ENCODE measurements around the gene SLC25A25. TPM values are rescaled to one million over a fixed set of nuclear protein-coding genes. Genes with fewer than 3 reads are reported as not detected.
A peak's percentile ranks its signal among the peaks of the same experiment; 100 is the strongest.

Gene SLC25A25
- total and polyA plus RNA-seq, 2 of the 8 experiments (the other 6 are each of a cell fraction or from before 2014, with no cell fraction given) = 6.5 to 18.5 TPM

GRCh38 chr9:128144239-128145181 lies 76.5 kb downstream of the SLC25A25 start:
- H3K23me2 ChIP-seq (ENCODE audit: low read depth, low read length) = no peaks in the 10 kb centered on the region
- 90% methylated on average over 22 of the region's 22 CpGs; no CpG with 5 or more reads in 1 of the 2 experiments for WGBS, 2 experiments (ENCODE audit: extremely low coverage in 1 of 2, insufficient coverage in 1 of 2, insufficient read length in 1 of 2, insufficient replicate concordance in 2 of 2, low coverage in 1 of 2, low lambda C conversion rate in 2 of 2, missing lambda C conversion rate in 1 of 2)
- no peak overlapping the region for H4K91ac ChIP-seq (replicated peaks; ENCODE audit: insufficient read length, low read length)
- H4K20me1 ChIP-seq (replicated peaks in 1 of 2; ENCODE audit: control insufficient read depth in 1 of 2, insufficient read depth in 2 of 2, low read length in 2 of 2) = no peaks in the 10 kb centered on the region
- H3K27ac ChIP-seq (ENCODE audit: low read depth, low read length) = no peak overlapping the region
- H2BK12ac ChIP-seq (ENCODE audit: low read depth, low read length) = no peak overlapping the region
- H3K79me2 ChIP-seq (ENCODE audit: control insufficient read depth in 1 of 2, insufficient read depth in 2 of 2, low read length in 2 of 2) = no peaks in the 10 kb centered on the region
- no peaks in the 10 kb centered on the region for H3K36me3 ChIP-seq (ENCODE audit: control insufficient read depth in 2 of 4, insufficient read depth in 4 of 4, low read length in 3 of 4)
- no peak for TF ChIP-seq SIN3A (conservative IDR thresholded peaks at IDR 0.05 in 1 of 2, IDR thresholded peaks at IDR 0.05 in 1 of 2; ENCODE audit: low read depth in 1 of 2, low read length in 2 of 2)
- no peak for TF ChIP-seq EP300 (IDR thresholded peaks at IDR 0.05; ENCODE audit: borderline replicate concordance in 1 of 2, low read depth in 2 of 2, low read length in 2 of 2)
- TF ChIP-seq KDM1A (IDR thresholded peaks at IDR 0.05; ENCODE audit: borderline replicate concordance, low read length) = no peak
- no peak for TF ChIP-seq SRF (IDR thresholded peaks at IDR 0.05; ENCODE audit: low read depth, low read length)
- TF ChIP-seq NRF1 (IDR thresholded peaks at IDR 0.05; ENCODE audit: low read depth, low read length) = no peak
- TF ChIP-seq BCL11A (IDR thresholded peaks at IDR 0.05; ENCODE audit: low read depth in 2 of 2, low read length in 2 of 2) = no peak
- TF ChIP-seq CHD2 (IDR thresholded peaks at IDR 0.05; ENCODE audit: low read length) = no peak
- no peak for TF ChIP-seq SAP30 (IDR thresholded peaks at IDR 0.05; ENCODE audit: insufficient read depth, insufficient replicate concordance, low read length)
- TF ChIP-seq EZH2 (IDR thresholded peaks at IDR 0.05; ENCODE audit: low read depth, low read length, severe bottlenecking) = no peak
- H3K9me3 ChIP-seq (ENCODE audit: insufficient read depth in 2 of 2, low read depth in 1 of 2, low read length in 1 of 2) = no peaks in the 10 kb centered on the region
- H3K4ac ChIP-seq (replicated peaks; ENCODE audit: insufficient read length, low read depth, low read length) = no peak overlapping the region
- H2BK15ac ChIP-seq (ENCODE audit: low read length) = no peak overlapping the region
- ChIA-PET POLR2A (ENCODE audit: partially characterized antibody) (interaction anchor here (1.2 to 2.5 kb wide), 3 partner anchors 8 to 18 kb away, joined by 3 to 6 read pairs (median 4); no protein-coding TSS in a partner anchor), CTCF (ENCODE audit: partially characterized antibody) (interaction anchor here (1.1 to 2.8 kb wide), 2 partner anchors 20 to 27 kb away, joined by 5 to 15 read pairs; no protein-coding TSS in a partner anchor)
- H3K4me3 ChIP-seq (ENCODE audit: extremely low read depth in 1 of 4, insufficient read depth in 2 of 4, low read depth in 3 of 4, low read length in 4 of 4) = no peak overlapping the region
- no peak for DNase-seq (ENCODE audit: low read depth in 1 of 2, low spot score in 2 of 2)
- no peak overlapping the region for H3K23ac ChIP-seq (ENCODE audit: insufficient read length)
- H3K4me2 ChIP-seq (ENCODE audit: insufficient read depth in 1 of 2, low read depth in 2 of 2, low read length in 2 of 2) = no peak overlapping the region
- H2BK120ac ChIP-seq (replicated peaks; ENCODE audit: low read depth, low read length) = no peak overlapping the region
- H4K8ac ChIP-seq (ENCODE audit: extremely low read depth, insufficient read depth, low read length) = peak overlapping the region; percentile 79; the same call in 1 of the 2 replicates
- no peak overlapping the region for H2BK5ac ChIP-seq (ENCODE audit: low read depth, low read length)
- no peak overlapping the region for H2AFZ ChIP-seq (ENCODE audit: low read length)
- no peak overlapping the region for H3K9ac ChIP-seq (replicated peaks in 1 of 4; ENCODE audit: extremely low read depth in 1 of 4, low read depth in 3 of 4, low read length in 3 of 4)
- H3K79me1 ChIP-seq (ENCODE audit: low read depth, low read length) = no peaks in the 10 kb centered on the region
- H3K18ac ChIP-seq (ENCODE audit: extremely low read depth, low read length) = no peak overlapping the region
- H3K14ac ChIP-seq (ENCODE audit: insufficient read length) = no peak overlapping the region
- H2BK20ac ChIP-seq (ENCODE audit: low read length) = no peak overlapping the region
- H4K5ac ChIP-seq (ENCODE audit: insufficient read length, low read depth, low read length) = no peak overlapping the region
- H3K4me1 ChIP-seq (replicated peaks in 1 of 4; ENCODE audit: control insufficient read depth in 3 of 4, insufficient read depth in 4 of 4, low read length in 3 of 4) = no peaks in the 10 kb centered on the region; a peak in 1 of 7 replicates
- no peak overlapping the region for H3K56ac ChIP-seq (replicated peaks; ENCODE audit: insufficient read length, low read depth, low read length)
- H3K27me3 ChIP-seq (replicated peaks in 1 of 4; ENCODE audit: control insufficient read depth in 3 of 4, extremely low read depth in 1 of 4, insufficient read depth in 3 of 4, low read length in 3 of 4) = no peaks in the 10 kb centered on the region
- no peak for FAIRE-seq
- H2AK5ac ChIP-seq (ENCODE audit: low read depth, low read length) = no peak overlapping the region
